ENCODE data around the gene GALM.
"Not testable (repeated sequence)": the region's sequence is repeated elsewhere in the genome, so short reads cannot be mapped to it uniquely, and the experiment has no call there.

The GALM gene

GRCh38 chr2:38711558-38711957, 45.6 kb downstream of the GALM start:
- no peak for DNase-seq (ENCODE audit: low read depth)

GRCh38 chr2:38712413-38712812, 46.5 kb downstream of the GALM start:
- no peak for DNase-seq (ENCODE audit: low read depth)

GRCh38 chr2:38712871-38713270, 47.0 kb downstream of the GALM start:
- no peak for DNase-seq (ENCODE audit: low read depth)

GRCh38 chr2:38713338-38713737, 47.4 kb downstream of the GALM start:
- DNase-seq (ENCODE audit: low read depth): no peak

GRCh38 chr2:38714941-38715340, 49.0 kb downstream of the GALM start:
- not testable (repeated sequence) for DNase-seq (ENCODE audit: low read depth)

GRCh38 chr2:38716185-38716584, 50.3 kb downstream of the GALM start:
- no peak for DNase-seq (ENCODE audit: low read depth)

- no peak for DNase-seq (ENCODE audit: low read depth)
Observed at GRCh38 chr2:38718601-38719000, 52.7 kb downstream of the GALM start.

GRCh38 chr2:38719706-38720105, 53.8 kb downstream of the GALM start:
- DNase-seq (ENCODE audit: low read depth): no peak

- DNase-seq (ENCODE audit: low read depth): no peak
Observed at GRCh38 chr2:38720613-38721241, 54.8 kb downstream of the GALM start.

GRCh38 chr2:38722271-38723061, 56.6 kb downstream of the GALM start:
- DNase-seq (ENCODE audit: low read depth): no peak

GRCh38 chr2:38723173-38723572, 57.3 kb downstream of the GALM start:
- no peak for DNase-seq (ENCODE audit: low read depth)

GRCh38 chr2:38727661-38728060, 61.7 kb downstream of the GALM start:
- DNase-seq (ENCODE audit: low read depth): no peak

- DNase-seq (ENCODE audit: low read depth): no peak
Observed at GRCh38 chr2:38728694-38729093, 62.8 kb downstream of the GALM start.

- no peak for DNase-seq (ENCODE audit: low read depth)
Observed at GRCh38 chr2:38731090-38731489, 65.2 kb downstream of the GALM start.

GRCh38 chr2:38731684-38732221, 65.8 kb downstream of the GALM start:
- DNase-seq (ENCODE audit: low read depth): no peak

GRCh38 chr2:38733300-38733971, 67.5 kb downstream of the GALM start:
- DNase-seq (ENCODE audit: low read depth): no peak

GRCh38 chr2:38734299-38735058, 68.6 kb downstream of the GALM start:
- no peak for DNase-seq (ENCODE audit: low read depth)

- no peak for DNase-seq (ENCODE audit: low read depth)
Observed at GRCh38 chr2:38735999-38736320, 70.0 kb downstream of the GALM start.

- not testable (repeated sequence) for DNase-seq (ENCODE audit: low read depth)
Observed at GRCh38 chr2:38737000-38737698, 71.2 kb downstream of the GALM start.

- DNase-seq (ENCODE audit: low read depth): no peak
Observed at GRCh38 chr2:38737925-38738324, 72.0 kb downstream of the GALM start.

GRCh38 chr2:38739524-38739923, 73.6 kb downstream of the GALM start:
- DNase-seq (ENCODE audit: low read depth): no peak

All from CMK (cell line).